ENCODE results near the gene ARRB1.
"Not testable (repeated sequence)": the region's sequence is repeated elsewhere in the genome, so short reads cannot be mapped to it uniquely, and the experiment has no call there.

ARRB1 gene

DNA sequence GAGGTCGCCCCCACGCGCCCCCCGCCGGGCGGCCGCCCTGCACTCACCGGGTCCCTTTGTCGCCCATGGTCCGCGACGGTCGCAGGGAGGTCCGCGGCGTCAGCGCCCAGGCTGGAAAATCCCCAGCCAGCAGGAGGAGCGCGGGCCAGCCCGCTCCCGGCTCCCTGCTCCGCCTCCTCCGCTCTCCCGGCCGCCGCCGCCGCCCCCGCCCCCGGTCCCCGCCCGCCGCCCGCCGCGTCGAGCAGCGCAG is at the start of gene ARRB1:
TSS of gene ARRB1 (minus strand) at position 121 of the 250 bp plus-strand sequence. CDS start at position 67, 54 bp downstream.
- no peak for DNase-seq (ENCODE audit: low read depth)

DNA sequence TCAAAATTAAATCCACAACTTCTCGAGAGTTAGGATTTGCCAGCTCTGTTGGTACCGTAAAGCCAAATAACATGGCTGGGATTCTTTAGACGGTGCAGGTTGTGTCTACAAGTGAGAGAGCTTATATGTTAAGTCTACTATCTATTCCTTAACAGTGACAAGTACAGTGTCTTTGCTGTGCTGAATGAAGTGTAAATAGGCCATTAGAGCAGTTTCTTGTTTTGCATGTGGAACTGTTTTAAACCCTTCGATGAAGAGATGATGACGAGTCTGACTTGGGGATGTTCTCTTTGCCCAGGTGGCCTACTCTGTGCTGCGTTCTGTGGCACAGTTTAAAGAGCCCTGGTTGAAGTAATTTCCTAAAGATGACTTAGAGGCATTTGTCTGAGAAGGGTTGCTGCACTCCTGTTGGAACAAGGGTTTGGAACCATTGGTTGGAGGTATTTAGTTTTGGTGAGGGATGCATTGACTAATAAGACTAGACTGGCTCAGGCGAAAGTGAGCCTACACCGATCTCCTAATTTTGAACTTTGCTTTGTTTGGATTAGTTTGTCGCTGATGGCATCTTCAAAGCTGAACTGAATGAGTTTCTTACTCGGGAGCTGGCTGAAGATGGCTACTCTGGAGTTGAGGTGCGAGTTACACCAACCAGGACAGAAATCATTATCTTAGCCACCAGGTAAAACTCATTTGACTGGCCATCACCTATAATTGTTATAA is 48.8 kb upstream of the ARRB1 start:
- no peak for DNase-seq (ENCODE audit: low read depth)

DNA sequence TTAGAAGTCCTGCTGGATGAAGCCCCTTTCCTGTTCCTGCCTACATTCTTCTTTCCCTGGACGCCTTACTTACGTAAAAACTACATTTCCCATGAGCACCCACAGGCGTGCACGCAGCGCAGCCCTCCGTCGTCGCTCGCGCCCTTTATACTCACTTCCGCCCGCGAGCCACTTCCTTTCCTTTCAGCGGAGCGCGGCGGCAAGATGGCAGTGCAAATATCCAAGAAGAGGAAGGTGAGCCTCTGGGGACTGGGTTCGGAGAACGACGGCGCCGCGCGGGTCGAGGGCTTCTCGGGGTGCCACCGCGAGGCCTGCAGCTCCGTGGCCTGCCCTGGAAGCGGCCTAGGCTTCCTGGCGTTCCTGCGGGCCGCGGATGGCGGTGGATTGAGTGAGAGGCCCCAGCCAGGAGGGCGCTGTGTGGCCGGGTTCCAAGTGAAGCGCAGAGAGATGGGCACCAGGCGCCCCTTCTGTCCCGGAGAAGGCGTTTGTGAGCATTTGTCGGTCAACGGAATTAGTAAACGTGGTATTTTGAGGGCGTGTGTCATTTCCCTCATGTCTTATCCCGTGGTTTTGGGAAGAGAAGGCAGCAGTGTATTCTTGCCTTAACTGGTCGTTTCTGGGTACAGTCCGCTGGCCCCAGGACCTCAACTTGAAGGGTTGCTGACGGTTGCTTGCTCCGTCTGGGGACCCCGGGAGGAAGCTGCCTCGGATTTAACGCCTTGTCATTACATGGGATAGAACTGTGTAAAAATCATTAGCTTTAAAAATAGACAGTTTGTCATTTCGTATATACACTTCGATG is 48.1 kb upstream of the ARRB1 start, which contains the start of gene RPS3:
TSS of gene RPS3 (plus strand) at position 175 of the 802 bp plus-strand sequence. CDS start at position 205, 30 bp downstream.
- DNase-seq (ENCODE audit: low read depth), result peak; percentile 60

DNA sequence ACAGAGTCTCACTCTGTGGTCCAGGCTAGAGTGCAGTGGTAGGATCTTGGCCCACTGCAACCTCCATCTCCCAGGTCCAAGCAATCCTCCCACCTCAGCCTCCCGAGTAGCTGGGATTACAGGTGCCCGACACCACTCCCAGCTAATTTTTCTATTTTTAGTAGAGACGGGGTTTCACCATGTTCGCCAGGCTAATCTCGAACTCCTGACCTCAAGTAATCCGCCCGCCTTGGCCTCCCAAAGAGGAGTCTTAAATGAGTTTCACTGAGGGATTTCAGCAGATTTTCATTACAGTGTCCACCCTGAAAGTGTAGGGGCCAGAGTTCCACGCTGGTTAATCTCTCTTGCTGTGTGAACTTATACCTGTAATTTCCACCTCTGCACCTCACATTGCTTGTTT is 47.4 kb upstream of the ARRB1 start:
- no peak for DNase-seq (ENCODE audit: low read depth)

DNA sequence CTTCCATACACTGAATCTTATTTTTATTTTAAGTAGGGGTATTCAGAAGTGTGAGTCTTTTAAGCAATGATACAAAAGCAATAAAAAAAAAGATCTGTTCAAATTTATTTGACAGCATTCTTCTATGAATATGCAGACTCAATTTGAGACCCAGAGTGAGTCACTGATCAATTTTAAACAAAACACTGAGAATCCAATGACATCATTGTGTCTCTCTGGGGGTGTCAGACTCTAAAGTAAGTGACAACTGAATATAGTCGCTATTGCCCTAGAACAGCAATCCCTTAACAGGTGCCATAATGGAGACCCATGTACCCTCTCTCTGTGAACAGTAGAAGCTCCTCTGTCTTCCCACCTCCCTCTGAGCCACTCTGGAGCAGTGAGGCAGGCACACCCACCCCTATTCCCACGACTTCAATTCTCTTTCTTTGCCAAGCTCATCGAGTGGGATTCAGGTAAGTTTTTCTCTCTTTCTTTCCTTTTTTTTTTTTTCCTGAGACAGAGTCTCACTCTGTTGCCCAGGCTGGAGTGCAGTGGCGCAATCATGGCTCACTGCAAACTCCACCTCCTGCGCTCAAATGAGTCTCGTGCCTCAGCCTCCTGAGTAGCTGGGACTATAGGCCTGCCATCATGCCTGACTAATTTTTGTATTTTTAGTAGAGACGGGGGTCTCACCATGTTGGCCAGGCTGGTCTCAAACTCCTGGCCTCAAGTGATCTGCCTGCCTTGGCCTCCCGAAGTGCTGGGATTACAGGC is 42.8 kb upstream of the ARRB1 start:
- DNase-seq (ENCODE audit: low read depth), result no peak

DNA sequence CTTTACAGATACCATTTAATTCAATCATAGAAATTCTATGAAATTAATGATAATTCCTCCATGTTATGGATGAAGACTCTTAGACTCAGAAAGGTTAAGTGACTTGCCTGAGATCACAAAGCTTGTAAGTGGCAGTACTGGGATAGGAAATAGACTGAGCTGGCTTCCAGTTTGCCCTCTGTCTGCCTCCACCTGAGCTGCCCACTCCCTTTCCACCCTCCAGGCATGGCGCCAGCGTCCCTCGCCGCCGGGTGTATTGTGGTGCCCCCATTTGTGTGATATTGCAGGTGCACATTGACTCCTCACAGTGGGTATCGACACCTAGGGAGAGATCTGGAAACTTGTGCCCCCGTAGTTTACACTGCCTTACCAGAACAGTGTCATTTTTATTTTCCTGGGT is 38.5 kb upstream of the ARRB1 start:
- no peak for DNase-seq (ENCODE audit: low read depth)

DNA sequence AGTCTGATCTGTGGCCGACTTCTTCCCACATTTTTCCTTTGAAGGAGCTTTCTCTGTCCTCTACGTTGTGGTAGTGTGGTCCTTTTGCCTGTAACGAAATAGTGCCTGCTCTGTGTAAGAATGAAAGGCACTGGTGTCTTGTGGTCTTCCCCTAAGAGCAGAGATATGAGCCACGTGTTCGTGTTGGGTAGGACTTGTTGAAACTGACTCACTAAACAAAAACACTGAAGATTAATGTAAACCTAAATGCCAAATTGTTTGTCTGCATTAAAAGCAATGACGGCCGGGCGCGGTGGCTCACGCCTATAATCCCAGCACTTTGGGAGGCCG is 37.8 kb upstream of the ARRB1 start:
- no peak for DNase-seq (ENCODE audit: low read depth)

DNA sequence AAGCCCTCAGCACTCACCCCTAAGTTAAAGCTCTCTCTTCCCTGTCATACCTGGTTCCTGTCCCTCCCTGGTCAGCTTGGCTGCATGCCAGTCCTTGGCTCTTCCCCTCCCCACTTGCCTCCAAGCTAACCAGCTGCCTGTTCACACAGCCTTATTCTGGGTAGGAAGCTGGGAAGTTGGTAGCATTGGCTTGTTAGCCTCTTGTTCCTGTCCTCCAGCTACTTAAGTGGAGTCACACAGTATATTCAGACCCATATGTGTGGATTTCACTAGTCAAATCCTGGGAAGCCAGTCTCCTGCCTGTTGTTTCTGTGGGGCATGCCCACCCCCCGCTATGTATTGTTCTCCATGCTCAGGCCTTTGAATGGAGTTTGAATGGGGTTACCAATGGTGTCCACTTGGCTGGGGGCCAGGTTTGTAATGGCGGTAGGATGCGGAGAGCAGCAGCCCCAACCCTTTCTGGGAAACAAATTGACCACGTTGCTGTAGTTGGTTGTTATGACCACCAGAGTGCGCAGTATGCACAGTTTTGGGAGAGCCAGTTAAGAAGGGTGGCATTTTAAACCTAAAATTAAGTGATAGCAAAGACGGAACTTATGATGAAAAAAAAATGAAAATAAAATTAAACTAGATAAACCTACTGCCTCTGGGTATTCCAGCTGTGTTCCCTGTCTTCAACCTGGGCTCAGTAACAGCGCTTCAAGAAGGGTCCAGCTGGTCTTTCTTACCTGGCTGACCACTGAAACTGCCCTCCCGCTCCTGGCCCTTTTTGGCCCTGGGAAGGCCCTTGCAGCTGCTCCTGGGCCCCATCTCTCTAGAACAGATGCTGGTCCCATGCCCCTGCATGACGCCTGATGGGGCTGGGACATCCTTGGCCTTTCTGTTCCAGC is 37.2 kb upstream of the ARRB1 start:
- no peak for DNase-seq (ENCODE audit: low read depth)

DNA sequence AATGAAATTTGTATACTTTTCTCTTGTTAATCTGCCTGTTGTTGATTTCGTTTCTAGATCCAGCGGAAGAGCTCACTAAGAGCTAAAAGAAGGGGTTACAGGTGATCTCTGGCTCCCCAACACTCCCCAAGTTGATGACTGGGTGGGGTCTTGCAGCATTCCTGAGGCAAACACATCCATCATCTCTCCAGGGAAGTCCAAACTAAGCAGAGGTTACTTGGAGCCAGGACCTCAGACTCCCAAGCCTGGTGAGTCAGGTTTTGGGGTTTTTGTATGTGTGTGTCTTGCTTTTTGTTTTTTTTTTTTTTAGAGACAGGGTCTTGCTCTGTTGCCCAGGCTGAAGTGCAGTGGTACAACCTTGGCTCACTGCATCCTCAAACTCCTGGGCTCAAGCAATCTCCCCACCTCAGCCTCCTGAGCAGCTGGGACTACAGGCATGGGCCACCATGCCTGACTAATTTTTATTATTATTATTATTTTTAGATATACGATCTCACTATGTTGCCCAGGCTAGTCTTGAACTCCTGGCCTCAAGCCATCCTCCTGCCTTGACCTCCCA is 36.4 kb upstream of the ARRB1 start:
- DNase-seq (ENCODE audit: low read depth), result no peak

DNA sequence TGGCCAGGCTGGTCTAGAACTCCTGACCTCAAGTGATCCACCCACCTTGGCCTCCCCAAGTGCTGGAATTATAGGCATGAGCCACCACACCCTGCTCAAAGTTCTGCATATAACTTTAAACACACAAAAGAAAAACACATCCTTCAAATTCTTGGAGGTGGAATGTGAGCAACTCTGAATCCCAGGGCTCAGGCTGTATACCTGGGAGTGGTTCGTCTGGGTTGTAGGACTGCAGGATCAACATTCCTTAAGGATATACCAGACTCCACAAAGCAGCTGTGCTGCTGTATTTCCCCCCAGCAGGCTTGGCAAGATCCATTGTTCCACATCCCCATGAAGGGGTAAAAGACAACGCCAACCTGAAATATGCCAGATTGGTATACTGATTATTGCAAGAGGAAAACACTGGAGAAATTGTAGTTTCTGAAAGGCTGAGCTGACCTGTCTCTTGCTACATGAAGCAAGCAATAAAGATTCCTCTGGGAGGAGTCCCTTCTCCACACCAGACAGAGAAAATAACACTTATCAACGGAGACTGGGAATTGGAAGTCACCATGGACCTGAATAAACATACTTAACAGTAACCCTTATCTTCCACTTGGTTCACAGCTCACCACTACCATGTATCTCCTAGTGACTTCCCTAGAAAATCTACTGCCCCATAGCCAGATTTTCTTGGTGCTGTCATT is 35.6 kb upstream of the ARRB1 start:
- no peak for DNase-seq (ENCODE audit: low read depth)

DNA sequence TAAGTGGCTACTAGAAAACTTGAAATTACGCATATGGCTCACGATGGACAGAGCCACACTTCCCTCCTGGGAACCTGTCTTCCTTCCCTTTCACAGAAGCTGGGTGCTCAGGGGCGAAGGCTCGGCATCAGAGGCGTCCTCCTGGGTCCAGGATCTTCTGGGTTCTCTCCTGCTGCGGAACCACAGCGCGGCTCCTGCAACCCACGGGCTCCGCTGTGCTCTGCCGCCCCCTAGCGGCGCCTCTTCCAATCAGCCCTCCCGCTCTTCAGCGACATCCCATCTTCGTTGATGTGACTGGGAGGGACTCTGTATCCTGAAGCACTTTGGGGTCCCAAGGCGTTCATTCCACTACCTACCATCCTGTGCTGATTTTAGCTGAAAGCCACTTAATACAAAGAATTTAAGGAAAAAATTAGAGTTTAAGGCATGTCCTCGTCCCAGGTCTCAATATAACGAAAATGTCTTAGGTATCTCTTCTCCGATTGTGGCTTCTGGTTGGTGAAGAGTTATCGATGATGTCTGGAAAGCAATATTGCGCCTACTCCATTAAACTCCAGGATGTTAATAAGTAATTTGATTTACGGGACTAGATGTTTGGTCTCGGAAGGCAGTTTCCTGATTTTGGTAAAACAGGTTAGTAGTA is 33.1 kb upstream of the ARRB1 start:
- no peak for DNase-seq (ENCODE audit: low read depth)

DNA sequence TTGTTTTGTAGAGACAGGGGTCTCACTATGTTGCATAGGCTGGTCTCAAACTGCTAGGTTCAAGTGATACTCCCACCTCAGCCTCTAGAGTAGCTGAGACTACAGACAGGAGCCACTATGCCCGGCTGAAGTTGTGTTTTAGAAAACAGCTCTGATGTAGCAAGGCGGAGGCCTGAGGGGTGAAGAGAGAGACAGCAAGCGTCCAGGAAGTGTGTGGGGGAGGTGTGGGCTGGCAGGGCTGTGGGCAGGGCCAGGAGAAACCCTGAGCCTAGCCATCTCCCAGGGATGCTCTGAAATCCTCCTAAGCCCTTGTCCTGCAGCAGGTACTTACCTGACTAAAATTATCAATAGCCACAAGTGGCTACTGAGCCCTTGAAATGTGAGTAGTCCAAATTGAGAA is 31.8 kb upstream of the ARRB1 start:
- DNase-seq (ENCODE audit: low read depth), result no peak

DNA sequence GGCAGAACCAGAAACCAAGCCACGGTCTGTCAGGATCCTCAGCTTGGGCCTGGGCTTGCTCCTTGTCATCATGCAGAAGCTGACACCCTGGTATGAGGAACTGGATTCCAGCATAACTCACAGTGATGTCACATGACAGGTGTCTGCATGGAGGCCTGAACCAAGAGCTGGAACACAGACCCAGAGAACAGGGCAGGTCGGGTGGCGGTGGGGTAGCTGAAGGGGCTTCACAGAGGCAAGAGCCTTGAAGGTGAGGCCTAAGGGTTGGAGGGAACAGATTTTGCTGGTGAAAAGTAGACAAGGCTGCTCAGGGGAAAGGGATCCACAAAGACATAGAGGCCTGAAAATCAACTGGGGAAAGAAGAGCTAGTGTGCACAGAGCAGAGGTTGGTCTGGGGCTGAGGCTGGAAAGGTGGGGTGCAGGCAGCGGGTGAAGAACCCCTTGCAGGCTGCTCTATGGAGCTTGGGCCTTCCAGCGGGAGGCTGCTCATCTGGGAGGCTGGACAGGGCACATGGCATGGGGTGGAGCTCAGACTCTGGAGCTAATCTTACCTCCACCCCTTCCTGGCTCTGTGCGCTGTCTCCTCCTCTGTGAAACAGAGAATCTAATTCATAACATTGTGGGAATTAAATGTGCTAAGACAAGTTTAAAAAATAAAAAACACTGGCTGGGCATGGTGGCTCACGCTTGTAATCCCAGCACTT is 29.4 kb upstream of the ARRB1 start:
- no peak for DNase-seq (ENCODE audit: low read depth)

DNA sequence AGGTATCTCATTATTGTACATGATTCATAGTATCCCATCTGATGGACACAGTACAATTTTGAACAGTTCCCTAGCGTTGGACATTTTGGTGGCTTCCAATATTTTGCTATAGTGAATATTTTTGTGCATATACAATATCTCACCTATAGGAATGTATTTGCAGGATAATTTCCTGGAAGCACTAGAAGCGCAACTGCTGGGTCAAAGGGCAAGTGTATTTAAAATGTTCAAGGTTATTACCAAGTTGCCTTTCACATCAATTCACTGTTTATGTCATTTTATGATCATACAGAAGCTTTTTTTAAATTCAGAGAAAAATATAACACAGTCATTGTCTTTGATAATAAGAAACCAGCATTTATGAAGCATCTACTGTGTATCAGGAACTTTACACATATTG is 28.8 kb upstream of the ARRB1 start:
- DNase-seq (ENCODE audit: low read depth), result no peak

DNA sequence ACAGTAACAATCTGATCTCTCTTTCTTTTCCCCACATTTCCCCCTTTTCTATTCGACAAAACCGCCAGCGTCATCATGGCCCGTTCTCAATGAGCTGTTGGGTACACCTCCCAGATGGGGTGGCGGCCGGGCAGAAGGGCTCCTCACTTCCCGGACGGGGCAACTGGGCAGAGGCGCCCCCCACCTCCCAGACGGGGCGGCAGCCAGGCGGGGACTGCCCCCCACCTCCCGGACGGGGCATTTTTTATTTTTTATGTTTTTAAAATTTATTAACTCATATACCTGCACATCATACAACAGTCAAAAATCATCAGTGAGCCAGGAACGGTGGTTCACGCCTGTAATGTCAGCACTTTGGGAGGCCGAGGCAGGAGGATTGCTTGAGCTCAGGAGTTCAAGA is 27.3 kb upstream of the ARRB1 start:
- not testable (repeated sequence) for DNase-seq (ENCODE audit: low read depth)

DNA sequence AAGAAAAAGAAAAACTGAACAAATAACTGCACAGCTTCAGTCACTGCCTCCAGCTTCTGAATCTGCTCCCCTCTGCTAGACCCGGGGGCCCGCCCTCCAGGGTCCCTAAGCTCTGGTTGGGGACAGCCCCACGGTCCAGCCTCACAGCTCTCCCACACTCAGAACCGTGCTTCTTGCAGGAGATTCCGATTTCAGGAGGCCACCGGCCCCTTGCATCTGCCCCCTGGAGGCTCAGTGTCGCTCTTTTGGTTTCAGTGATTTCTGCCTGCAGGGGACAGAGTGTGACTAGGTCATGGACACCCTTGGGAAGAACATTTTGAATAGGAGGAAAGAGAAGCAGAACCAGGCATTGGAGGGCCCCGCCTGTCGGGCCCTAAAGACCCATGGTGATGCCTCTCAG is 24.7 kb upstream of the ARRB1 start:
- no peak for DNase-seq (ENCODE audit: low read depth)

DNA sequence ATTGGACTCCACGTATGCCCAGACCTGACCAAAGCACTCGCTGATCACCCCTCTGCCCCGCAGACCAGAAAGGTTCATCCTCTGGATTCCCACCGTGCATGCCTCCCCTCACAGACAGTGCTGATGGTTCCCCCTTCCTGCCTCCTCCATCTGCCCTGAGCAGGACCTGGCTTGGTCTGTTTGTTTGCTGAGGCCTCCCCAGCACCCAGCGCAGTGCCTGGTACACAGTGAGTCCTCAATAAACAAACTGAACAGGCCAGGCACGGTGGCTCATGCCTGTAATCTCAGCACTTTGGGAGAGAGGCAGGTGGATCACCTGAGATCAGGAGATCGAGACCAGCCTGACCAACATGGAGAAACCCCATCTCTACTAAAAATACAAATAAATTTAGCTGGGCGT is 24.2 kb upstream of the ARRB1 start:
- DNase-seq (ENCODE audit: low read depth), result no peak

DNA sequence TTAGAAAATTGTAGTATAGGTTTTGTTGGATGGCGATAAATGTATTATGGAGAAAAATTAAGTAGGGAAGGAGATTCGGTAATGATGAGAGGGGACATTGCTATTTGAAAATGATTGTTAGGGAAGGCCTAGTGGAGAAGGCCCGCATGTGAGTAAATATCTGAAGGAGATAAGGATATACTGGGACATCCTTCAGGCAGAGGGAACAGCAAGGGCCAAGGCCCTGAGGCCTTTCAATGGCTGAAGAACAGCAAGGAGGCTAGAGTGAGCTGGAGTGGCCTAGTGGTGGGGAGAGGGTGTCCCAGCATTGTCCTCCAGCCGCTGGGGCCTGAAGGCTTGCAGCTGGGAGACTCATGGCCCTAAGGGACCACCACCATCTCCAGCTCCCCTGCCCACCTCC is 23.2 kb upstream of the ARRB1 start:
- DNase-seq (ENCODE audit: low read depth), result no peak

DNA sequence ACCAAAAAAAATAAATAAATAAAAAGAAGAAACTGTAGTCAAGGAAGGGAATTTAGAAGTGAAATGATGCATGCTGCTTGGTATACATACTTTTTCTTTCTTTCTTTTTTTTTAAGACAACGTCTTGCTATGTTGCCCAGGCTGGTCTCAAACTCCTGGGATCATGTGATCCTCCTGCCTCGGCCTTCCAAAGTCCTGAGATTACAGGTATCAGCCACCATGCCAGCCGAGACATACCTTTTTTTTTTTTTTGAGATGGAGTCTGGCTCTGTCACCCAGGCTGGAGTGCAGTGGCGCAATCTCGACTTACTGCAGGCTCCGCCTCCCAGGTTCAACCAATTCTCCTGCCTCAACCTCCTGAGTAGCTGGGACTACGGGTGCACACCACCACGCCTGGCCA is 21.7 kb upstream of the ARRB1 start:
- DNase-seq (ENCODE audit: low read depth), result no peak

Data from GM04503 (cell line).